NOMO-1 treated with dmso at 0.1 percent for 144 hours (cell line): Measurements from ENCODE around the gene CERS5.

Experiments used
- DNase-seq: peaks from one replicate; lab custom pipeline; 2025; ENCODE audit not compliant: unreplicated experiment; lab: John Stamatoyannopoulos, UW

The CERS5 gene

GRCh38 chr12:50132505-50133135 is 34.5 kb downstream of the CERS5 start:
- no peak for DNase-seq

GRCh38 chr12:50129290-50129689 is 37.9 kb downstream of the CERS5 start:
- no peak for DNase-seq

GRCh38 chr12:50127546-50127945 is 39.6 kb downstream of the CERS5 start:
- no peak for DNase-seq

DNA sequence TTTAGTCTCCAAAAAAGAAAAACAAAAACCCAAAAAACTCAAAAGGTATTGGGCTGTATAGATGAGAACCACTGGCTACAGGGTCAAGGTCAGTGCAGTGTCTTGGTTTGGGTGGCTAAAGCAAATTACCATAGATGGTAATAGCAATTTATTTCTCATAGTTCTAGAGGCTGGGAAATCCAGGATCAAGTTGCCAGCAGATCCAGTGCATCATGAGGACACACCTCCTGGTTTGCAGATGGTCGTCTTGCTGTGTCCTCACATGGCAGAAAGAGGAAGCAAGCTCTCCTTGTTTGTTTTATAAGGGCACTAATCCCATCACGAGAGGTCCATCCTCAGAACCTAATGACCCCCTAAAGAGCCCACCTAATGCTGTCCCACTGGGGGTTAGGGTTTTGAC is 44.0 kb downstream of the CERS5 start:
- DNase-seq = no peak

DNA sequence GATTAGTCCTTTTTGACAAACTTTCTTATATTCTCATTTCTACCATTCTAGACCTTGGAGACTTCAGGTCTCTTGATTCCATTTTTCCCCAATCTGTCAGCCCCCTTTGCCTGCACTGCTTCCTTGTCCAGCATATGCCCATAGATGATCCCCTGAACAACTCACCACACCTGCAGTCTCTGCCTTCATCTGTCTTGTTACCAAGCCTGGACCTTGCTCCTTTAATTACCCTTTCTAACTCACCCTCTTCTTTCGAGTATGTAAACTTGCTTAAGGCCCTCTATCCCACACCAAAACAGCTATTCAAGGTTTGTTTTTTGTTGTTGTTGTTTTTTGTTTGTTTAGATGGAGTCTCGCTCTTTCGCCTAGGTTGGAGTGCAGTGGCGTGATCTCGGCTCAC is 45.5 kb downstream of the CERS5 start:
- no peak for DNase-seq

DNA sequence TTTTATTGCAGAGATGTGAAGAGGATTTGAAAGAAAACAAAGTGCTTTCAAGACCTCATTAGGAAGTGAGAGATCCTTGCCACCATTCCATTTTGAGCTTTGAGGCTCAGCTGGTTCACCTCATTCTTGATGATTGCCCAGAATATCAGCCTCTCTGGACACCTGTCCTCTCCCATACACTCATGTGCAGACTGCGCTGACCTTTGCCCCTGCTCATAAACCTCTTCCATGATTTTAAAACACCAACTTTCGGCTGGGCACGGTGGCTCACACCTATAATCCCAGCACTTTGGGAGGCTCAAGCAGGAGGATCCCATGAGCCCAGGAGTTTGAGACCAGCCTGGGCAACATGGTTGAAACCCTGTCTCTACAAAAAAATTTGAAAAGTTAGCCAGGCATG is 46.2 kb downstream of the CERS5 start:
- DNase-seq = no peak

- DNase-seq = no peak
These were observed 46.6 kb downstream of the CERS5 start for GRCh38 chr12:50120521-50120920.

DNA sequence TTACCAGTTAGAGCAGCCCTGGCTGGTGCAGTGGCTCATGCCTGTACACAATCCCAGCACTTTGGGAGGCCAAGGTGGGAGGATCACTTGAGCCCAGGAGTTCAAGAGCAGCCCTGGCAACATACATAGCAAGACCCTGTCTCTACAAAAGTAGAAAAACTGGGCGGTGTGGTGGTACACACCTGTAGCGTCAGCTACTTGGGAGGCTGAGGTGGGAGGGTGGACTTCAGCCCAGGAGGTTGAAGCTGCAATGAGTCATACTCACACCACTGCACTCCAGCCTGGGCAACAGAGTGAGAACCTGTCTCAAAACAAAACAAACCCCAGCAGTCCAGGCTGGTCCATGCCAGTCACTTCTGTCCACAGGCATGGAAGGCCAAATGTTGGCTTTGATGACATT is 47.8 kb downstream of the CERS5 start:
- DNase-seq = no peak

GRCh38 chr12:50117057-50117622 is 50.0 kb downstream of the CERS5 start:
- DNase-seq = no peak

DNA sequence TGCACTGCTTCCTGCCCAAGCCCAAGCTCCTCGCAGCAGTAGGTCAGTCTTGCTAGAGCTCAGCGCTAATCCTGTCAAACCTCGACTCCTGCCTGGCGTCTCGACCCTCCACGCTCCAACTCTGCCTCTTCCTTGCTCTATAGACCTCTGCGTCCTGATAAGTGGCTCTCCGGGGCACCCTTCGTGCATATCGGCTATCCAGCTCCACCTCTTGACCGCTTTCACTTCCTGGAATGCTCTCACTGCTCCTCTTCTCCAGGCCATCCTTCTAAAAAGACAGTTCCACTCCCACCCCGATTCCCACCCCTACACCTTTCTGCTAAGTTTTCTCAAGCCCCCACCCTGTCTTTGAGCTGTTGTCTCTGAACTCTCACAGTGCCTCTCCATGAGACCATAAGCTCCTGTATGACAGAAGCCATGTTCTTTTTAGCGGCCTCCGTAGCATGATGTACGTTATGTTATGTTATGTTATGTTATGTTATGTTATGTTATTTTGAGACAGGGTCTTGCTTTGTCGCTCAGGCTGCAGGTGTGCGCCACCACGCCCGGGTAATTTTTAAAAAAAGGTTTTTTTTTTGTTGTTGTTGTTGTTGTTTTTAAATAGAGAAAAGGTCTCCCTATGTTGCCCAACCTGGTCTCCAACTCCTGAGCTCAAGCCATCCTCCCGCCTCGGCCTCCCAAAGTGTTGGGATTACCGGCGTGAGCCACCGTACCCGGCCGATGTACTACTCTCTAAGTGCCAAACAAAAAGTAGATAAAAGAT is 54.5 kb downstream of the CERS5 start:
- peak; percentile 72 for DNase-seq

GRCh38 chr12:50111693-50112455 is 55.3 kb downstream of the CERS5 start, which contains the start of gene COX14:
COX14 (plus strand) TSS chr12:50112236; CDS start chr12:50120044, 7,808 bp downstream.
- DNase-seq = peak; percentile 99

- DNase-seq = no peak
These were observed 55.8 kb downstream of the CERS5 start for GRCh38 chr12:50111395-50111692.

DNA sequence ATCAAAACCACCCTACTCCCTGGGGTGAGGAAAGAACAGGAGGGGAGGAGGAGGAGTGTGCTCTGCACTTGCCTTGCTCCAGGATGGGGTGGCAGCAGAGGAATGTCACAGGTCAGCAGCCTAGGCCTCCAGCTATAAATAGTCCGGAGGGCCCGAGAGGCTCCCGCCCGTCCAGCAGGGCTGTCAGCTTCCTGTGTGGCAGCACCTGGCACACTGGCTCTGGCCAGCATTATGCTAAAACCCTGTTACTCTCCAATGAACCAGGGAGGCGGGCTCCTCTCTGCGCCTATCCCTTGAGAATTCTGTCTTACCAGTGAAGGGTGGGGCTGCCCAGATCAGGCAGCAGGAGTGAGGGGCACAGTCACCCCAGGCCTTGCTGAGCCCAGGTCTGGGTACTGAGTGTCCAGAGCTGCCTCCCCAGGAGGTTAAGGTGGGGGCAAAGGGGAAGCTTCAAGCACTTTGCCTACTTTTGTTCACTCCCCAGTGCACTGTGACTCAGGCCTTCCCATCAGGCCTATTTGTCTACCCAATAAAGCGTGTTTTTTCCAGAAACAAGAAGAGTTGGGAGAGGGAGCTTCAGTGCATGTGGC is 56.3 kb downstream of the CERS5 start:
- DNase-seq = no peak

- no peak for DNase-seq
These were observed 56.9 kb downstream of the CERS5 start for GRCh38 chr12:50110127-50110761.

DNA sequence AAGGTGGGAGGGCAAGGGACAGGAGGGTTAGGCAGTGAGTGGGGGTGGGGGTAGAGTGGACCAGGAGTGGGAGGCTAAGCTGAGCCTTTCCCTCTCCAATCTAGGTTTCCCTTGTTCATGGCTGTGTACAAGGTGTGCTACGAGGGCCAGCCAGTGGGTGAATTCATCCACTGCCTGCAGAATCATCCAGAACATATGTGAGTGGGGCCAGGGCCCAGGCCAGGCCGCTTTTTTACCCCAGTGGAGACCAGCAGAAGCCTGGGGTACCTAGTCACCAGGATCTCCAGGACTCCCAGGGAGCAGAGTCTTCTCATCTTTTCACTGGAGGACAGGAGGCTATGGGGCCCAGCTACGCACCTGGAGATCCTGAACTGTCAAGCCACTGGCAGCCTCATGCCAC is 57.9 kb downstream of the CERS5 start:
- DNase-seq = no peak

DNA sequence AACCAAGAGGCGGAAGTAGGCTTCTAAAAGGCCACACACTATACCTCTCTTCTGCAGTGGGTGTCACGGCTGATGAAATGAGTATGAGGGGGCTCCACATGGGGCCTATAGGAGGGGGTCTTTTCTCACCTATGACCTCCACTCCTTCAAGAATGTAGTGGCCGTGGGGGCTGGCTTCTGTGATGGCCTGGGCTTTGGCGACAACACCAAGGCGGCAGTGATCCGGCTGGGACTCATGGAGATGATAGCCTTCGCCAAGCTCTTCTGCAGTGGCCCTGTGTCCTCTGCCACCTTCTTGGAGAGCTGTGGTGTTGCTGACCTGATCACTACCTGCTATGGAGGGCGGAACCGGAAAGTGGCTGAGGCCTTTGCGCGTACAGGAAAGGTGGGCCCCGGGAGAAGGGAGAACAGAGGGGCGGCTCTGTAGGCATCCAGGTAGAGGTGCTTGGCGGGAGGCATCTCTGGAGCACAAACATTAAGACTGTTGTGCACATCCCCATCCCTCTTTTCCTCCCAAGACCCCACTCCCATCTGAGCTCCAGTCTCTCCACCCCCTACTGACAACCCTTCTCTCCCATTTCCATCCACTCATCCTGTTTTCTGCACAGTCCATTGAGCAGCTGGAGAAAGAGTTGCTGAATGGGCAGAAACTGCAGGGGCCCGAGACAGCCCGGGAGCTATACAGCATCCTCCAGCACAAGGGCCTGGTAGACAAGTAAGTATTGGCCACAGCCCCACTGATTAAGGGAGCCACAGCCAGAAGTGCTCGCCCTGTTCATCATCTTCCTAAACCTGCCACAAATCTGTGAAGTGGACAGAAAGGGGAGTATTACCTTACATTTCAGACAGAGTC is 59.5 kb downstream of the CERS5 start:
- no peak for DNase-seq

DNA sequence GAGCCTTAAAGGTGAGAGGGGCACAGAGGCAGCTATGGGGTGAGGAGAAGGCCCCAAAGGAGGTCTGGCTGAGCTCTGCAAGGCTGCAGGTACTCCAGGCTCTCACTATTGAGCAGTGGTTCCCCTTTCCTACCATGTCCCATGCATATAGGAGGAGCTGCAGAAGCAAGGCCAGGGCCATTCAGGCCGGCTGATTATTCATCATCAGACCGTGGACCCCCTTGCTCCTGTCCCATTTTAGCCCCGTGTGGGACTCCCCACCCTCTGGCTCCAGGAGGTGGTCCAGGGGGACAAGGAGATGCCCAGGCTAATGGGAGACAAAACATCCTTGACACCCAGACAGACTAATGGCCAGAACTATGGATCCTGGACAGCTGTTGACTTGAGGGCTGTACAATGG is 60.3 kb downstream of the CERS5 start:
- no peak for DNase-seq

DNA sequence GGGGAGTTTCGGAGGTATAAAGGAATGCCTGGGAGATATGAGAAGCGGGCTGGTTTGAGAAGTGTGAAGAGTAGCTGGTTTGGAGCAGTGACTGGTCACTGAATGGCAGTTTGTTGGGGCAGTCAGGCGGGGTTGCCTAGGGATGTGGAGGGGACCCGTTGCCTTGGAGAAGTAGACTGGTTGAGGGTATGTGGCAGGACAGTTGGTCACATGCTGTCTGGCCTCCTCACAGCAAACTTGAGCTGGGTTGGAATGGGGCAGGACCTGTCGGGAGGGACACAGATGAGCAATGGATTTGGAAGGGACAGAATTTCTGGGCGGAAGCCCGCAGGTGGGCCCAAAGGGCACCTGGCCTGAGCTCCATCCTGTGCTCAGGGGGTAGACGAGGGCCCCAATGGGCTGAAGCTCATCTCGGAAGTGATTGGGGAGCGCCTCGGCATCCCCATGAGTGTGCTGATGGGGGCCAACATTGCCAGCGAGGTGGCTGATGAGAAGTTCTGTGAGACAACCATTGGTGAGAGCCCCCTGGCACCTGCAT is 61.2 kb downstream of the CERS5 start:
- no peak for DNase-seq

DNA sequence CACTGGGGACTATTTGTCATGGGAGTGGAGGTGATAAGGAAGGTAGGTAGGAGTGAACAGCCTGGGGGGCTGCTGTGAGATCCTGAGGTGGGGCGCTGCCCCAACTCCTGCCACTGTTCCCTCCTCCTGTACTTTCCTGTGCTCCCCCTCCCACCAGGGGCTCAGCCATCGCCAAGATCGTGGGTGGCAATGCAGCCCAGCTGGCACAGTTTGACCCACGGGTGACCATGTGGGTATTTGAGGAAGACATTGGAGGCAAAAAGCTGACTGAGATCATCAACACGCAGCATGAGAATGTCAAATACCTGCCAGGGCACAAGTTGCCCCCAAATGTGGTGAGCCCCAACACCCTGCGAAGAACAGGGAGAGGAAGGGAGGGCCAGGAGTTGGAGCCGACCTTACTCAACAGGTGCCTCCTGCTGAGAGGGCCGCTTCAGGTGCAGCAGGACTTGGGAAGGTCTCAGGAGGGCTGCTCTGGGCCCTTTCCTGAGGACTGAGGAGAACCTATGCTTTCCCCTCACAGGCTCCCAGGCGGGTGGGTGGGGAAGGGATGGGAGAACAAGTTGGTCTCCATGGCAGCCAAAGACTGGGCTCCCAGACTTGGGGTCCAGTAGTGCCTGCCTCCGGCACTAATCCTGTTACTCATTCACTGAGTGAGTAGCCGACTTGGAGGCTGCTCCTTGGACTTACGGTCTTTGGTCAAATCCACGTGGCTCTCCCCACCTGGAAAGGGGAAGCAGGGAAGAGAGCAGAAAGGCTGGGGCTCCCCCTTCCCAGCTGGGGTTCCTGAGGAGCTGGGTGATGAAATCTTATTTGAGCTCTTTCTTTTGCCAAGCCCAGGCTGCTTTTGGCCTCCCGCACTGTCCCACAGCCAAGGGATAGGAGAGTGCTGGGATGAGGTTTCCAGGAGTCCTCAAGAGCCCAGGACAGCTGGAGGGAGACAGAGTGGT is 62.5 kb downstream of the CERS5 start:
- DNase-seq = no peak
